Neural crest cell (in vitro differentiated cells): ENCODE data around the gene RAB34. TPM values are rescaled to one million over a fixed set of nuclear protein-coding genes. Genes with fewer than 3 reads are reported as not detected.

Experiments used
- DNase-seq: peaks from one replicate; pipeline ENCODE4 v3.0.0; 2021; ENCODE audit warnings: low read depth, mixed read lengths, low spot score
- H3K27ac Mint-ChIP-seq: one replicate; pipeline ENCODE4 v1.8.0; 2021; ENCODE audit warnings: mild to moderate bottlenecking, mixed read lengths; ENCODE audit not compliant: unreplicated experiment
- H3K27me3 Mint-ChIP-seq: 2 replicates; pipeline ENCODE4 v1.8.0; 2021; ENCODE audit warnings: low read depth, mild to moderate bottlenecking, mixed read lengths
- H3K36me3 Mint-ChIP-seq: 2 replicates; pipeline ENCODE4 v1.8.0; 2021; ENCODE audit warnings: low read depth, mild to moderate bottlenecking, mixed read lengths
- H3K4me1 Mint-ChIP-seq: 2 replicates; pipeline ENCODE4 v1.8.0; 2021; ENCODE audit warnings: mixed read lengths
- H3K4me3 Mint-ChIP-seq: one replicate; pipeline ENCODE4 v1.8.0; 2021; ENCODE audit warnings: mild to moderate bottlenecking, mixed read lengths
- H3K9me3 Mint-ChIP-seq: 2 replicates; pipeline ENCODE4 v1.8.0; 2021; ENCODE audit warnings: mixed read lengths
- total RNA-seq: library from RNA; stranded (reverse); gene quantifications from 2 replicates; pipeline ENCODE4 v1.2.1, GENCODE V29; 2021
- TF ChIP-seq, protein P1 (sequence below): fragments of 200-600 bp; sonication (generic); conservative IDR thresholded peaks from 2 replicates; pipeline ENCODE4 v1.5.0; 2021; ENCODE audit warnings: antibody characterized with exemption, mild to moderate bottlenecking

RAB34 gene
- total RNA-seq, 1 donor from 2014 or later, result 87.4 TPM

DNA sequence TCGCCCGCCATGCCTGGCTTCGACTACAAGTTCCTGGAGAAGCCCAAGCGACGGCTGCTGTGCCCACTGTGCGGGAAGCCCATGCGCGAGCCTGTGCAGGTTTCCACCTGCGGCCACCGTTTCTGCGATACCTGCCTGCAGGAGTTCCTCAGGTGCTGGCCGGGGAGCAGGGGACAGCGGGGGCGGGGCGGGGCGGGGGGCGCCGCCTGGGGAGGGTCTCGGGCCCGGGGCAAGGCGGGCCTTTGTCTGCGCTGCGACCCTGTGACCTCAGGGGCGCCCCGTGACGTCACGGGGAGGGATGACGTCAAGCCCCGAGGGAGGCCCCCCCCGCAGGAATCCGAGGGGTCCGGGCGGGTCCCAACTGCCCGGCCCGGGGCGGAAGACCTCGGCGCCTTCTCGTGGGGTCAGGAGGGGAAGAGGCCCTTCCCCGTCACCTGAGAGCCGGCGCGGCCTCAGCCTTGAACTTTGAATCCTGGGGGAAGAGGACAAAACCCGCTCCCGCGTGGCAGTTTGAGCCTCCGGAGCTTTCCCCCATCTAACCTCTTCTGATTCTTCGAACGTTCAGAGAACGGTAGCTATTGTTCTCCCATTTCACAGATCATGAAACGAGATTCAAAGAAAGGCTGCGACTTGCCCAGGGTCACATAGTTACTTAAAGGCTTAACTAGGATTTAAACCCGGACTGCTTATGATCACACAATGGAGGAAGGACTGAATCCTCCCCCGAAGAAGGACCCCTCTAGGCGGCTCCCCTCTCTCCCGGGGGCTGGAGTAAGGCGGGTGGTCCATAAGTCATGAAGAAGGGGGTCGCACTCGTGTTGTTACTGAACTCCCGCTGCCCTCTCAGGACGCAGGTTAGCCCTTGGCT, 26.7 kb upstream of the RAB34 start:
- Mint-ChIP-seq H3K4me3 (peak overlapping the region; percentile 99), H3K9me3 (no peaks in the 10 kb centered on the region)

DNA sequence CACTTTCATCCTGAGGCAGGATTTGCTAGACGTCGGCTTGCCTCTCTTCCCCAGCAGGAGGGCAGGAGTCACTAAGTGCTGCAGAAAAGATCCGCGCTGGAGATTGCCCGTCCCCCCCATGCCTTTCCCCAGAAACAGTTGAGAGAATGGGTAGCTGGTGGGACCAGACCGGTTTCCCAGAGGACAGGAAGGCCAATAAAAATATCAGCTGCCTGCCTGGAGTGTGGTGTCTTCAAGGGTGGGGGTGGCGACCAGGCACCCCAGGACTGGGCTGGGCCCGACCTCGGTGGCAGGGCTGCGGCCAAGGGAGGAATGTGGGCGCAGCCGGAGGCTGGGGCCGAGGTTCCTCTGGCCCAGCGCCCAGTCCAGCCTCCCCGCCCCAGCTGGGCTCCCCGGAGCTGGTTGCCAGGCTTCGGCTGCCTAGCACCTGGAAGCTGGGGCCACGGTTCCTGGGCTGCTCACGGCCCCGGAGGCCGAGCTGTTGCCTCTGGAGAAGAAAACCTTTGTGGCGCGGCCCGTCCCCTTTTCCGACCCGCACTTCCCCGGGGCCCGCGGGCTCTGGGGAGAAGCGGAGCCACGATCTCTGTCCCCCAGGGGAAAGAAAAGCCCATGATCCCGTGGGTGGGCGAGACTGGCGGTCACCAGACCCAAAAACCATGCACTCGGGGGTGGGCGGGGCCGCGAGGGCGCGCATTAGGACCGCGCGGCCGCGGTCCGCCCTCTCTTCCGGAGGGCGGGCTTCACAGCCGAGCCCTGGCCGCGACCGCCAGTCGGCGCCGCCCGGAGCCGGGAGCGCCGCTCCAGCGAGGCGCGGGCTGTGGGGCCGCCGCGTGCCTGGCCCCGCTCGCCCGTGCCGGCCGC, 25.8 kb upstream of the RAB34 start, which contains the start of gene TRAF4:
Gene TRAF4 (plus strand): TSS at position 769 of the 861 bp plus-strand sequence. CDS start 102 bp downstream, outside the sequence.
- peak; percentile 69 for DNase-seq
- Mint-ChIP-seq H3K9me3 (no peaks in the 10 kb centered on the region), H3K27ac (peak within 1 kb of the TSS; percentile 98), H3K36me3 (peaks cover 5% of the 10 kb centered on the region), H3K4me1 (peaks cover 26% of the 10 kb centered on the region), H3K27me3 (peaks cover 6% of the 10 kb centered on the region), H3K4me3 (peak within 1 kb of the TSS; percentile 99)
- TF ChIP-seq, protein P1, sequence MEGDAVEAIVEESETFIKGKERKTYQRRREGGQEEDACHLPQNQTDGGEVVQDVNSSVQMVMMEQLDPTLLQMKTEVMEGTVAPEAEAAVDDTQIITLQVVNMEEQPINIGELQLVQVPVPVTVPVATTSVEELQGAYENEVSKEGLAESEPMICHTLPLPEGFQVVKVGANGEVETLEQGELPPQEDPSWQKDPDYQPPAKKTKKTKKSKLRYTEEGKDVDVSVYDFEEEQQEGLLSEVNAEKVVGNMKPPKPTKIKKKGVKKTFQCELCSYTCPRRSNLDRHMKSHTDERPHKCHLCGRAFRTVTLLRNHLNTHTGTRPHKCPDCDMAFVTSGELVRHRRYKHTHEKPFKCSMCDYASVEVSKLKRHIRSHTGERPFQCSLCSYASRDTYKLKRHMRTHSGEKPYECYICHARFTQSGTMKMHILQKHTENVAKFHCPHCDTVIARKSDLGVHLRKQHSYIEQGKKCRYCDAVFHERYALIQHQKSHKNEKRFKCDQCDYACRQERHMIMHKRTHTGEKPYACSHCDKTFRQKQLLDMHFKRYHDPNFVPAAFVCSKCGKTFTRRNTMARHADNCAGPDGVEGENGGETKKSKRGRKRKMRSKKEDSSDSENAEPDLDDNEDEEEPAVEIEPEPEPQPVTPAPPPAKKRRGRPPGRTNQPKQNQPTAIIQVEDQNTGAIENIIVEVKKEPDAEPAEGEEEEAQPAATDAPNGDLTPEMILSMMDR, result peak; percentile 21

More for the DNA sequence above, 26.7 kb upstream of the RAB34 start:
- Mint-ChIP-seq H3K36me3 (peaks cover 5% of the 10 kb centered on the region), H3K27ac (peak overlapping the region; percentile 98), H3K27me3 (peaks cover 6% of the 10 kb centered on the region), H3K4me1 (peaks cover 32% of the 10 kb centered on the region)
- TF ChIP-seq, protein P1, result no peak
- peak; percentile 67 for DNase-seq

DNA sequence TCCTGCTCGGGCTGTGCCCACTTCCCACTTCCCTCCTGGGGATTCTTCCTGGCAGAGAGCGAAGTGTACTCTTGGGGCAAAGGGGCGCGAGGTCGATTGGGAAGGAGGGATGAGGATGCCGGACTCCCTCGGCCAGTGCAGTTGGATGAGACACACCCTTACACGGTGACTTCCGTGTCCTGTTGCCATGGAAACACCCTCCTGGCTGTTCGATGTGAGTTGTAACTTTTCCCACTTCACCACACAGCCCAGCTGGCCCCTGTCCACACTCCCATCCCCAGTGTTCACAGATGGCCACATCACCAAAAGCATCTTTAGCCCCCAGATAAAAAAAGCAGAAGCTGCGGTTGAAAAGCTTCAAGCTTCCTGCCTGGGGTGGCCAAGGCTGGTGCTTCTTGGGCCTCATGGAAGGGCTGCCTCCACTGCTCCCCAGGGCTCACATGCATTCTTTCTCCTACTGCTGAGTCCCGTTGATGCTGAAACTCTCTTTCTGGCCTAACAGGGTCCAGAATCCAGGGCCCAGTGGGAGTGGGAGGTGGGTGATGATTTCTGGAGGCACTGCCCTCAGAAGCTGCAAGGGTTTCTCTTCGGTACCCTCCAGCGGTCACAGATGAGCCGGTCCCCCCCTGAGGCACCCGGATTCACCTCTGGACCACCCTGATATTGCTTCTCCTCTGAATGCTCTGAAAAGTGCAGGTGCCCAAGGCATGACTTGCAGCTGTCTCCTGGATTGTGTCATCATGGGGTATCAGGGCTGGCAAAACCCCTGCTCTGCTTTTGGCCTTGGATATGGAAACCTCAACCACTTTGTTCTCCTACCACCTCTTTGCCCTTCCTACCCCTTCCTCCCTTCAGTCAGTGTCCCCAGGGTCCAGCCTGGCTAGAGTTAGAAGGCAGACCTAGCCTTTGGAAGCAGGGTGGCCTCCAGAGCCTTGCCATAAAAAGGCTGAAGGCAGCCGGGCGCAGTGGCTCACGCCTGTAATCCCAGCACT, 24.0 kb upstream of the RAB34 start:
- no peak overlapping the region for H3K4me3 Mint-ChIP-seq
- no peaks in the 10 kb centered on the region for H3K36me3 Mint-ChIP-seq
- H3K27ac Mint-ChIP-seq, result no peak overlapping the region
- no peak for DNase-seq
- TF ChIP-seq, protein P1, result no peak
- H3K27me3 Mint-ChIP-seq, result peaks cover 6% of the 10 kb centered on the region
- H3K4me1 Mint-ChIP-seq, result peaks cover 22% of the 10 kb centered on the region
- H3K9me3 Mint-ChIP-seq, result no peaks in the 10 kb centered on the region

DNA sequence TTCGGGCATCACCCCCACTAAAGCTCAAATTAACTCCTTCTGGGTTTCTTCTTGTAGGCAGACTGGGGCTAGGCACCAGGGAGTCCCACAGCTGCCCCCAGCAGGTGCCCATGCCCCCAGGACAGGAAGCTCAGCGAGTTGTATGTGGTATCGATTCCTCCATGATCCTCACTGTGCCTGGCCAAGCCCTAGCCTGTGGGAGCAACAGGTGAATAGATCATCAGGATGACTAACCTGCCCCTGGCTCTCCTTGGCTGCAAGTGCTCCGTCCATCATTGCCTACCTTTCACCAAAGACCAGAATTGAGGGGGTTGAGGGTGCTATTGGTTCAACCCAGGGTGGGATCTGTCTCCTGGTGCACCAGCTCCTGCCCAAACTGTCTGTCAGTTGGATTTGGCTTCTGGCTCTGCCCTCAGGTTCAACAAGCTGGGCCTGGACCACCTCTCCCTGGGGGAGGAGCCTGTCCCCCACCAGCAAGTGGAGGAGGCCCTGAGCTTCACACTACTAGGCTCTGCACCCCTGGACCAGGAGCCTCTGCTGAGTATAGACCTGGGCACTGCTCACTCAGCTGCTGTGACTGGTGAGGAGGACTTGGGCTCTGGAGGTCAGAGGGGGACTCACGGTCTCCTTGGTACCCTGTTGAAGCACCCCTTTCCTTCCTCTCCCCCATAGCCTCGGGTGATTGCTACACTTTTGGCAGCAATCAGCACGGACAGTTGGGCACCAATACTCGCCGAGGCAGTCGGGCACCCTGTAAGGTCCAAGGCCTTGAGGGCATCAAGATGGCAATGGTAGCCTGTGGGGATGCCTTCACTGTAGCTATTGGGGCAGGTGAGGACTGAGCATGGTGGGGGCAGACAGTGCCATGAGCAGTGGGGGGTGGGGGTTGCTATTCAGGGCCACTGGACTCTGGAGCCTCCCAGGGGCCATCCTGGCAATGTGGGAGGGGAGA, 23.0 kb upstream of the RAB34 start:
- Mint-ChIP-seq H3K27me3 (peaks cover 6% of the 10 kb centered on the region), H3K4me1 (peaks cover 12% of the 10 kb centered on the region), H3K9me3 (no peaks in the 10 kb centered on the region), H3K27ac (no peak overlapping the region), H3K4me3 (no peak overlapping the region), H3K36me3 (no peaks in the 10 kb centered on the region)
- DNase-seq, result no peak
- TF ChIP-seq, protein P1, result no peak
